ENCODE measurements around the gene SLFN12L.
"Not testable (repeated sequence)": the region's sequence is repeated elsewhere in the genome, so short reads cannot be mapped to it uniquely, and the experiment has no call there.

DNA sequence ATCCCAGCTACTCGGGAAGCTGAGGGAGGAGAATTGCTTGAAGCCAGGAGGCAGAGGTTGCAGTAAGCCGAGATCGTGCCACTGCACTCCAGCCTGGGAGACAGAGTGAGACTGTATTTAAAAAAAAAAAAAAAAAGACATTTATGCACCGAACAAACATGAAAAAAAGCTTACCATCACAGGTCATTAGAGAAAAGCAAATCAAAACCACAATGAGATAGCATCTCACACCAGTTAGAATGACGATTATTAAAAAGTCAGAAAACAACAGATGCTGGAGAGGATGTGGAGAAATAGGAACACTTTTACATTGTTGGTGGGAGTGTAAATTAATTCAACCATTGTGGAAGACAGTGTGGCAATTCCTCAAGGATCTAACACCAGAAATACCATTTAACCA, 19.0 kb downstream of the SLFN12L start:
- TF ChIP-seq CTCF (IDR thresholded peaks at IDR 0.05); EZH2 (IDR thresholded peaks at IDR 0.05; ENCODE audit: borderline replicate concordance, insufficient read depth, low read depth, low read length, poor library complexity, severe bottlenecking): not testable (repeated sequence)

Measured in B cell (primary cell).